HEK293 (cell line): Measurements from ENCODE around the gene DHRS2.

ENCODE experiments used
- ATF2 ChIP-seq: fragments of 450-650 bp; formaldehyde crosslinking; IDR thresholded peaks from 2 replicates; pipeline ENCODE4 v1.5.1; 2016; ENCODE audit warnings: missing biosample characterization, missing genetic modification characterization, low read depth
- CTCF ChIP-seq: fragments of 450-650 bp; formaldehyde crosslinking; IDR thresholded peaks from 2 replicates; pipeline ENCODE4 v1.5.1; 2016; ENCODE audit warnings: missing biosample characterization, missing genetic modification characterization
- KLF16 ChIP-seq: fragments of 450-650 bp; formaldehyde crosslinking; IDR thresholded peaks from 2 replicates; pipeline ENCODE4 v1.5.1; 2017; ENCODE audit warnings: missing biosample characterization, missing genetic modification characterization
- PBX3 ChIP-seq: sonication (generic); formaldehyde crosslinking; IDR thresholded peaks from 2 replicates; pipeline ENCODE4 v1.8.1; 2022; ENCODE audit warnings: mild to moderate bottlenecking, moderate library complexity, missing genetic modification reagents
- ZNF24 ChIP-seq: fragments of 450-650 bp; formaldehyde crosslinking; IDR thresholded peaks from 2 replicates; pipeline ENCODE4 v1.5.1; 2016; ENCODE audit warnings: missing biosample characterization, missing genetic modification characterization
- ZNF274 ChIP-seq, 2 experiments: fragments of 200-500 bp in 1 of 2; fragments of 450-650 bp in 1 of 2; sonication (Bioruptor generic) in 1 of 2; formaldehyde crosslinking in 1 of 2; IDR thresholded peaks; 2 replicates each; pipeline versions ENCODE4 v1.5.1 to v1.6.1; 2014 to 2016; ENCODE audit warnings: borderline replicate concordance in 1 of 2, inconsistent platforms in 1 of 2, low read length in 1 of 2, missing biosample characterization in 1 of 2, missing genetic modification characterization in 1 of 2
- ZNF302 ChIP-seq: fragments of 450-650 bp; formaldehyde crosslinking; IDR thresholded peaks from 2 replicates; pipeline ENCODE4 v1.5.1; 2016; ENCODE audit warnings: missing biosample characterization, missing genetic modification characterization, low read depth
- ZNF433 ChIP-seq: fragments of 450-650 bp; formaldehyde crosslinking; IDR thresholded peaks from 2 replicates; pipeline ENCODE4 v1.5.1; 2016; ENCODE audit warnings: missing biosample characterization, missing genetic modification characterization, low read depth
- ZNF549 ChIP-seq: fragments of 450-650 bp; IDR thresholded peaks from 2 replicates; pipeline ENCODE4 v1.5.1; 2018; ENCODE audit warnings: missing biosample characterization, missing genetic modification characterization, mild to moderate bottlenecking, inconsistent platforms, moderate library complexity
- ZNF670 ChIP-seq: fragments of 450-650 bp; formaldehyde crosslinking; IDR thresholded peaks from 2 replicates; pipeline ENCODE4 v1.5.1; 2016; ENCODE audit warnings: missing biosample characterization, missing genetic modification characterization, low read depth
- ZNF768 ChIP-seq: fragments of 450-650 bp; formaldehyde crosslinking; IDR thresholded peaks from 2 replicates; pipeline ENCODE4 v1.5.1; 2018; ENCODE audit warnings: missing biosample characterization, mild to moderate bottlenecking, missing genetic modification characterization

- TF ChIP-seq CTCF (tag by site-specific recombination) (no peak), ZNF768 (tag by site-specific recombination) (no peak), ZNF670 (tag by site-specific recombination) (no peak), ZNF24 (tag by site-specific recombination) (no peak), ZNF274 (IDR thresholded peaks at IDR 0.05; ENCODE audit: low read length) (no peak), ZNF274 (tag by site-specific recombination; IDR thresholded peaks at IDR 0.05; ENCODE audit: borderline replicate concordance) (no peak), ATF2 (tag by site-specific recombination) (no peak), ZNF549 (tag by site-specific recombination) (no peak), ZNF433 (tag by site-specific recombination) (no peak), KLF16 (tag by site-specific recombination) (no peak), PBX3 (CRISPR knock-in tag) (no peak), ZNF302 (tag by site-specific recombination) (no peak)
Measured at GRCh38 chr14:23622990-23623389, 13.2 kb upstream of the DHRS2 start.
